Tibial nerve (tissue), 4 donors: ENCODE results near the gene INO80D.
A peak's percentile ranks its signal among the peaks of the same experiment; 100 is the strongest.

ENCODE experiments used
- CTCF ChIP-seq, 5 experiments: fragments of 200-600 bp in 3 of 5; fragments of 450-650 bp in 2 of 5; sonication (generic) in 3 of 5; IDR thresholded peaks; one replicate each; pipeline ENCODE4 v1.5.1; 2016 to 2019; ENCODE audit warnings: antibody characterized with exemption in 5 of 5, mild to moderate bottlenecking in 3 of 5, moderate library complexity in 2 of 5
- EP300 ChIP-seq, 2 donors: sonication (generic); formaldehyde crosslinking; IDR thresholded peaks; one replicate each; pipeline ENCODE4 v1.6.1; 2017; ENCODE audit warnings: antibody characterized with exemption in 2 of 2, mild to moderate bottlenecking in 1 of 2
- POLR2A ChIP-seq, 2 donors: fragments of 450-650 bp; IDR thresholded peaks; one replicate each; pipeline ENCODE4 v1.6.1; 2017; ENCODE audit warnings: antibody characterized with exemption in 2 of 2, mild to moderate bottlenecking in 2 of 2, moderate library complexity in 2 of 2

GRCh38 chr2:206004004-206004693, 81.8 kb downstream of the INO80D start:
- TF ChIP-seq CTCF (IDR thresholded peaks at IDR 0.05) (peak in 1 of 5 experiments; percentile 5), POLR2A (IDR thresholded peaks at IDR 0.05) (no peak), EP300 (IDR thresholded peaks at IDR 0.05) (no peak)
